GM20000 (cell line): ENCODE data around the gene ELMO2.

Source experiments
- DNase-seq: peaks from one replicate; pipeline ENCODE4 v3.0.0; 2012; ENCODE audit warnings: low spot score
- TF ChIP-seq, protein P1 (sequence below): IDR thresholded peaks from 2 replicates; pipeline ENCODE4 v1.5.1; 2012; ENCODE audit warnings: mild to moderate bottlenecking, control low read depth; ENCODE audit errors: extremely low read depth, missing control alignments

Gene ELMO2

DNA sequence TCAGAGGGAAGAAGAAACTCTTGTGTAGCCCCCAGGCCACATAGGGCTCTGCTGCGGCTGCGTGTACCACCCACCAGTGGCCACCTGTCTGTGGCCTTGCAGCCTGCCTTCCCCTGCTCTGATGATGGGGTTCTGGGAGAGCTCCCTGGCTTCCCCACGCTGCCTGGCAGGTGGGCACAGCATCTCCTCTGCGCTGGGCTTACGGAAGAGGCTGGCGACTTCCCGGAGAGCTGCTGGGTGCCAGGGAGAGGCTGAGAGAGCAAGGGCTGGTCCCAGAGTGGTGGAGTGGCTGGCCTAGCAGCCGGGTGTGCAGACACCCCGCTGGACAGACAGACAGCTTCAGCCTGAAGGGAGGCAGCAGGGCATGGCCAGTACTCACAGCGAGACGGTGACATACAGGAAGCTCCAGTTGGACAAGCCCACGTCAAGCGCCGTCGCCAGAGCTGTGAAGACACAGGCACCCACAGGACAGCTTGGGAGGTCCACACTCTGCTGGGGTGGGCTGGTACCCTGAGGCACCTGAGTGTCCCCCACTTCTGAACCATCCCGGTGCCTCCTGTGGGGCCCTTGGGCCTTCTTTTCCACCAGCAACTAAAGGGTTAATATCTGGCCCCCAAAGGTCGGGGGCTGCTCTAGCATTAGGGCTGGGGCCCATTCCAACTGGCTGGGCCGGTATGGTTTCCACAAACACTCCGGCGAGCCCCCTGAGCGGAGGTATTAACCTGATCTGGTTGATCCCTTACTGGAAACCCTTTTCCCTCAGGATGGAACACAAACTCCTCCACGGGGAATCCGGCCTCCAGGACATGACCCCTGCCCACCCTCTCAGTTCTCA lies 50.0 kb downstream of the ELMO2 start:
- TF ChIP-seq, protein P1, sequence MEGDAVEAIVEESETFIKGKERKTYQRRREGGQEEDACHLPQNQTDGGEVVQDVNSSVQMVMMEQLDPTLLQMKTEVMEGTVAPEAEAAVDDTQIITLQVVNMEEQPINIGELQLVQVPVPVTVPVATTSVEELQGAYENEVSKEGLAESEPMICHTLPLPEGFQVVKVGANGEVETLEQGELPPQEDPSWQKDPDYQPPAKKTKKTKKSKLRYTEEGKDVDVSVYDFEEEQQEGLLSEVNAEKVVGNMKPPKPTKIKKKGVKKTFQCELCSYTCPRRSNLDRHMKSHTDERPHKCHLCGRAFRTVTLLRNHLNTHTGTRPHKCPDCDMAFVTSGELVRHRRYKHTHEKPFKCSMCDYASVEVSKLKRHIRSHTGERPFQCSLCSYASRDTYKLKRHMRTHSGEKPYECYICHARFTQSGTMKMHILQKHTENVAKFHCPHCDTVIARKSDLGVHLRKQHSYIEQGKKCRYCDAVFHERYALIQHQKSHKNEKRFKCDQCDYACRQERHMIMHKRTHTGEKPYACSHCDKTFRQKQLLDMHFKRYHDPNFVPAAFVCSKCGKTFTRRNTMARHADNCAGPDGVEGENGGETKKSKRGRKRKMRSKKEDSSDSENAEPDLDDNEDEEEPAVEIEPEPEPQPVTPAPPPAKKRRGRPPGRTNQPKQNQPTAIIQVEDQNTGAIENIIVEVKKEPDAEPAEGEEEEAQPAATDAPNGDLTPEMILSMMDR: no peak
- no peak for DNase-seq

DNA sequence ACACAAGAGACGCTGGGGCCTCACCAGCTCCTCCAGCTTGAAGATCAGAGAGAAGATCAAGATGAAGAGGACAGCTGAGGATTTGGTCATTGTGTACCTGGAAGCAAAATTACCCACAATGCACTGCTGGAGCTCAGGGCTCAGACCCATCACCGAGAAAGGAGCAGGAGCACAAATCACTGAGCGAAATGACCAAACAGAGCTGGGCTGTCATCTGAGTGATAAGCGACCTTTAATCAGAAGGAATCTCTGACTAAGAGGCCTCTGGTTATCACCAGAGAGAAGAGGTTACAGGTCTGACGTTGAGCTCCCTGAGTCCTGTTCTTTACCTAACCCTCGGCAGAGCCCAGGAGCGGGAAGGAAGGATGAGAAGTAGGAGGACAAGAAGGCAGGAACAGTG lies 50.6 kb downstream of the ELMO2 start:
- TF ChIP-seq, protein P1: no peak
- DNase-seq: no peak

DNA sequence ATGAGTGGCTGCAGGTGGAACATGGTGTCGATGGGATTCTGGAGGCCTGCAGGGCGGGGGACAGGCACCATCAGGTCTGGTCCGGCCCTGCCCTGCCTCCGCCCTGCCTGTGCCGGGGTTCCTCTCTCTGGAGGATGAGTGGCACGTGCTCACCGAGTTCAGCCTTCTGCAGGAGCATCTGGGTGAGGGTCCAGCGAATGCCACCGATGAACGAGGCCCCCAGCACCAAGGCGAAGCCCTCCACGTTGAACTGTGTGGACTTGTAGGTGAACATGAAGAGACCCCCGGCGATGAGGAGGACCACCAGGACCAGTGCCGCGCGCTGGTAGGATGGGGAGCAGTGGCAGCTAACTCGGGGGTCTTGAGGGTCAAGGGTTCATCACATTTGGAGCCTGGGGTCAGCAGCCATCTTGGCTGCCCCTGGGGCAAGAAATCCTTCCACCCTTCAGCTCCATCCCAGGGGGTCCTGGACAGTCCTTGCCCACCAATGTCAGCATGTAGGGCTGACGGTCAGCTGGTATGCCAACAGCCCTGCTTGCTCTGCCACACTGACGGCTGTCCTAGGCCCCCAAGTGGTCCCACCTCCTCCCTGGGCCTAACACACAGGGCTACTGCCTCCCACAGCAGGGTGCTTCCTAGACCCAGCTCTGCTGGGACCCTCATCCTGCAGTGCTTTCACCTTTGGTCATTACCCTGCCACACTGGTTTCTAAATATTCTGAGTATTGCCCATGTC lies 51.3 kb downstream of the ELMO2 start:
- TF ChIP-seq, protein P1: no peak
- no peak for DNase-seq

DNA sequence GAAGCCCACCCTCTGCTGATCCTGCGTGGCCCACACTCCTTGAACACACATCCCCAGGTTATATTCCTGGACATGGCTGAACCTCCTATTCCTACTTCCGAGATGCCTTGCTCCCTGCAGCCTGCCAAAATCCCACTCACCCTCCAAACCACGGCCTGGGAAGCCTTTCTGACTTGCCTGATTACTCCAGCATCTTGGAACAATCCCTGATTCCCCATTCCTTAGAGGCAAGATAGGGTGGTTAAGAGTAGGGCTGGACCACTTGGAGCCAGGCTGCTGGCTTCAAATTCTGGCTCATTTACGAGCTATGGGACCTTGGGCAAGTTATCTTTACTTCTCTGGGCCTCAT lies 52.2 kb downstream of the ELMO2 start:
- no peak for DNase-seq
- TF ChIP-seq, protein P1: no peak

DNA sequence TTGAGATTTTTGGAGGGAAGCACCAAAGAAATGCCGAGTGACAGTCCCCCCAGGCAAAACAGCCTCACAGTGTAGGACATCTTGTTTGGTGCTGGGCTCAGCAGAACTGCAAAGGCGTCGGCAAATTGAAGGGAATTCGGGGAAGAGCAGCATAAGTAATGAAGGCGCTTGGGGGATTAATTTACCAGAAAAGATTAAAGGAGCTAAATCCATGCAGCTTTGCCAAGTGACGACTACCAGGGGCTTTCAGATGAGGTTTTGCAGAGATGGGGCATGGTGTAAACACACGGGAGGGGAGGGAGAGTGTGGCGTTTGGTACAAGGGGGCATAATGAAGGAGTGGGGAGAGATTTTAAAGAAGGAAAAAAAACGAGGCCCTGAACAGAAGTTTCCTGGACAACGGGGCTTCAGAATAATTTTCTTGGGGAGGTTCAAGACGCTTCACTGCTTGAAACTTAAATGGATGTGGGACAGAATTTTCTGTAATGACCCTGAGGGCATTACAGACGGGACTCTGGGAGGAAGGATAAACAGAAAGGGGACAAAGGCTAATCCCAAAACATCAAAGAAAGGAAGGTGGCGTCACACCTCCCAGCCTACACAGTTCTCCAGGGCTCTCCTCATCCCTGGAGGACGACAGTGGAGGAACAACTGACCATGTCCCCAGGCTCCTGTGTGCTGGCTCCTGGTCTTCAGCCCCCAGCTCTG lies 52.8 kb downstream of the ELMO2 start:
- TF ChIP-seq, protein P1: no peak
- no peak for DNase-seq

DNA sequence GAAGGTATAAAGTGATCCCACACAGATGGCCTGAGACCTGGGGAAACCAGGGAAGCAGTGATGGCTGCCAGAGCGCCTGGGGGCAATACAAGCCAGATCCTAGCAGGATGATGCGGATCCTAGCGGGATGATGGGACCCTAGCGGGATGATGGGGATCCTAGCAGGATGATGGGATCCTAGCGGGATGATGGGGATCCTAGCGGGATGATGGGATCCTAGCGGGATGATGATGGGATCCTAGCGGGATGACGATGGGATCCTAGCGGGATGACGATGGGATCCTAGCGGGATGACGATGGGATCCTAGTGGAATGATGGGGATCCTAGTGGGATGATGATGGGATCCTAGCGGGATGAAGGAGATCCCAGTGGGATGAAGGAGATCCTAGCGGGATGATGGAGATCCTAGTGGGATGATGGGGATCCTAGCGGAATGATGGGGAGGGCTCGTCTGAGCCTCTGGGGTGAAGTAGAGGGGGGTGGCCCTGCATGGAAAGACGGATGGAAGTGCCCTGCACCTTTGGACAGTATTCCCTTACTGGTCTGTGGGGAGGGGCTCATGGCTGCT lies 54.0 kb downstream of the ELMO2 start:
- no peak for DNase-seq
- TF ChIP-seq, protein P1: no peak
